ENCODE results near the gene NSUN5.
"Not testable (repeated sequence)": the region's sequence is repeated elsewhere in the genome, so short reads cannot be mapped to it uniquely, and the experiment has no call there.

DNA sequence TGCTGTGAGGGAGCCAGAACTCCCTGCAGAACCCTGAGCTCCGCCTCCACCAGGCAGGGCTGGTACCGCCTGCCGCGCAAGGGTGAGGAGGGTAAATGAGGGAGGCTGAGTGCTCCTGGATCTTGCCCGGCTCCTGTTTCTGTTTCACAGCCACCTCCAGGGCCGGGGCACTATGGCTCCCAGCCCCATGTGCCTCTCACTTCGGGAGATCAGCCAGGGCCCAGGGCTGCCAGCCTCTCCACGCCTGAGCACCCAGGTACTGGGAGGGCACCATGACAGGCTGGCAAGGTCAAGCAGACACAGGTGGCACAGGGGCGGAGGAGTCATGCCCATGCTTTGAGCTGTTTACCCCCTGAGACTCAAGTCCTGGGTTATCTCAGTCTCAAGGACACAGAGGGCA lies 10.9 kb upstream of the NSUN5 start:
- TF ChIP-seq, protein P1, sequence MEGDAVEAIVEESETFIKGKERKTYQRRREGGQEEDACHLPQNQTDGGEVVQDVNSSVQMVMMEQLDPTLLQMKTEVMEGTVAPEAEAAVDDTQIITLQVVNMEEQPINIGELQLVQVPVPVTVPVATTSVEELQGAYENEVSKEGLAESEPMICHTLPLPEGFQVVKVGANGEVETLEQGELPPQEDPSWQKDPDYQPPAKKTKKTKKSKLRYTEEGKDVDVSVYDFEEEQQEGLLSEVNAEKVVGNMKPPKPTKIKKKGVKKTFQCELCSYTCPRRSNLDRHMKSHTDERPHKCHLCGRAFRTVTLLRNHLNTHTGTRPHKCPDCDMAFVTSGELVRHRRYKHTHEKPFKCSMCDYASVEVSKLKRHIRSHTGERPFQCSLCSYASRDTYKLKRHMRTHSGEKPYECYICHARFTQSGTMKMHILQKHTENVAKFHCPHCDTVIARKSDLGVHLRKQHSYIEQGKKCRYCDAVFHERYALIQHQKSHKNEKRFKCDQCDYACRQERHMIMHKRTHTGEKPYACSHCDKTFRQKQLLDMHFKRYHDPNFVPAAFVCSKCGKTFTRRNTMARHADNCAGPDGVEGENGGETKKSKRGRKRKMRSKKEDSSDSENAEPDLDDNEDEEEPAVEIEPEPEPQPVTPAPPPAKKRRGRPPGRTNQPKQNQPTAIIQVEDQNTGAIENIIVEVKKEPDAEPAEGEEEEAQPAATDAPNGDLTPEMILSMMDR (conservative IDR thresholded peaks at IDR 0.05 in 1 of 2, IDR thresholded peaks at IDR 0.05 in 1 of 2; ENCODE audit: low read depth in 1 of 2, low read length in 2 of 2), result not testable (repeated sequence)
- not testable (repeated sequence) for TF ChIP-seq EZH2 (IDR thresholded peaks at IDR 0.05; ENCODE audit: low read length, missing control alignments)

All from fibroblast of lung (primary cell).